HepG2 (cell line): ENCODE measurements around the gene PPA2. TPM values are rescaled to one million over a fixed set of nuclear protein-coding genes. Genes with fewer than 3 reads are reported as not detected.

Experiments used
- DMTF1 ChIP-seq: sonication (generic); formaldehyde crosslinking; IDR thresholded peaks from 2 replicates; pipeline ENCODE4 v1.4.0; 2020; ENCODE audit warnings: mild to moderate bottlenecking, missing genetic modification reagents
- DNMT1 ChIP-seq: sonication (generic); formaldehyde crosslinking; IDR thresholded peaks from 2 replicates; pipeline ENCODE4 v1.5.1; 2020; ENCODE audit warnings: mild to moderate bottlenecking, missing genetic modification reagents
- EHMT2 ChIP-seq: fragments of 200-600 bp; sonication (generic); IDR thresholded peaks from 2 replicates; pipeline ENCODE4 v1.7.0; 2017; ENCODE audit warnings: antibody characterized with exemption, low read depth, low read length, borderline replicate concordance
- GFI1 ChIP-seq: sonication (generic); formaldehyde crosslinking; IDR thresholded peaks from 2 replicates; pipeline ENCODE4 v1.5.0; 2020; ENCODE audit warnings: missing genetic modification reagents, mild to moderate bottlenecking, borderline replicate concordance
- GLMP ChIP-seq: sonication (generic); formaldehyde crosslinking; IDR thresholded peaks from 2 replicates; pipeline ENCODE4 v1.9.0; 2021; ENCODE audit warnings: missing genetic modification reagents, mild to moderate bottlenecking, borderline replicate concordance
- PHB2 ChIP-seq: fragments of 450-650 bp; IDR thresholded peaks from 2 replicates; pipeline ENCODE4 v1.6.1; 2018; ENCODE audit not compliant: partially characterized antibody
- STAT5B ChIP-seq: sonication (generic); formaldehyde crosslinking; IDR thresholded peaks from 2 replicates; pipeline ENCODE4 v1.4.0; 2020; ENCODE audit warnings: missing genetic modification reagents
- ZFYVE20 ChIP-seq: sonication (generic); formaldehyde crosslinking; IDR thresholded peaks from 2 replicates; pipeline ENCODE4 v1.8.0; 2023; ENCODE audit warnings: low read depth, mild to moderate bottlenecking, moderate library complexity, missing genetic modification reagents, borderline replicate concordance
- ZMAT5 ChIP-seq: sonication (generic); formaldehyde crosslinking; IDR thresholded peaks from 2 replicates; pipeline ENCODE4 v1.5.0; 2020; ENCODE audit warnings: mild to moderate bottlenecking, low read depth, missing genetic modification reagents, borderline replicate concordance
- ZNF282 ChIP-seq: fragments of 450-650 bp; IDR thresholded peaks from 2 replicates; pipeline ENCODE4 v1.6.1; 2018; ENCODE audit not compliant: partially characterized antibody
- ZNF3 ChIP-seq: IDR thresholded peaks from 2 replicates; pipeline ENCODE4 v1.7.0; 2017; ENCODE audit warnings: inconsistent platforms
- ZNF737 ChIP-seq: sonication (generic); formaldehyde crosslinking; IDR thresholded peaks from 2 replicates; pipeline ENCODE4 v1.5.0; 2020; ENCODE audit warnings: missing genetic modification reagents, mild to moderate bottlenecking, borderline replicate concordance
- ZNF788 ChIP-seq: sonication (generic); formaldehyde crosslinking; IDR thresholded peaks from 2 replicates; pipeline ENCODE4 v1.5.0; 2020; ENCODE audit warnings: mild to moderate bottlenecking, missing genetic modification reagents, borderline replicate concordance
- polyA plus RNA-seq, 8 experiments: library from polyadenylated mRNA; depleted of rRNA in 3 of 8; stranded (reverse) in 7 of 8; unstranded in 1 of 8; fragments of >200 nt; fragmentation: Illumina TruSeq in 4 of 8; extraction: Trizol in 4 of 8; gene quantifications; 2 replicates each; pipeline versions ENCODE4 v1.2.1 to v1.2.3, GENCODE V29; 2011 to 2016; ENCODE audit warnings: low read depth in 4 of 8, missing spikeins in 1 of 8, mixed read lengths in 1 of 8; ENCODE audit not compliant: insufficient read depth in 1 of 8
- total RNA-seq, 5 experiments: library from RNA; depleted of rRNA; stranded (reverse); fragments of >200 nt; fragmentation: Illumina TruSeq; extraction: Trizol; gene quantifications; 2 replicates each; pipeline ENCODE4 v1.2.3, GENCODE V29; 2016; ENCODE audit warnings: low read depth in 1 of 5
- TF ChIP-seq, protein P1 (sequence below): sonication (generic); formaldehyde crosslinking; IDR thresholded peaks from 2 replicates; pipeline ENCODE4 v1.5.0; 2020; ENCODE audit warnings: mild to moderate bottlenecking, missing genetic modification reagents, borderline replicate concordance
- TF ChIP-seq, protein P2 (sequence below): sonication (generic); formaldehyde crosslinking; IDR thresholded peaks from 2 replicates; pipeline ENCODE4 v1.9.0; 2021; ENCODE audit warnings: missing genetic modification reagents, borderline replicate concordance
- TF ChIP-seq, protein P3 (sequence below): sonication (generic); formaldehyde crosslinking; IDR thresholded peaks from 2 replicates; pipeline ENCODE4 v1.8.1; 2023; ENCODE audit warnings: mild to moderate bottlenecking, missing genetic modification reagents

The PPA2 gene
- total and polyA plus RNA-seq, 2 of the 13 experiments (the other 11 are each of a cell fraction or from before 2014, with no cell fraction given) = 44.2 to 70.6 TPM

DNA sequence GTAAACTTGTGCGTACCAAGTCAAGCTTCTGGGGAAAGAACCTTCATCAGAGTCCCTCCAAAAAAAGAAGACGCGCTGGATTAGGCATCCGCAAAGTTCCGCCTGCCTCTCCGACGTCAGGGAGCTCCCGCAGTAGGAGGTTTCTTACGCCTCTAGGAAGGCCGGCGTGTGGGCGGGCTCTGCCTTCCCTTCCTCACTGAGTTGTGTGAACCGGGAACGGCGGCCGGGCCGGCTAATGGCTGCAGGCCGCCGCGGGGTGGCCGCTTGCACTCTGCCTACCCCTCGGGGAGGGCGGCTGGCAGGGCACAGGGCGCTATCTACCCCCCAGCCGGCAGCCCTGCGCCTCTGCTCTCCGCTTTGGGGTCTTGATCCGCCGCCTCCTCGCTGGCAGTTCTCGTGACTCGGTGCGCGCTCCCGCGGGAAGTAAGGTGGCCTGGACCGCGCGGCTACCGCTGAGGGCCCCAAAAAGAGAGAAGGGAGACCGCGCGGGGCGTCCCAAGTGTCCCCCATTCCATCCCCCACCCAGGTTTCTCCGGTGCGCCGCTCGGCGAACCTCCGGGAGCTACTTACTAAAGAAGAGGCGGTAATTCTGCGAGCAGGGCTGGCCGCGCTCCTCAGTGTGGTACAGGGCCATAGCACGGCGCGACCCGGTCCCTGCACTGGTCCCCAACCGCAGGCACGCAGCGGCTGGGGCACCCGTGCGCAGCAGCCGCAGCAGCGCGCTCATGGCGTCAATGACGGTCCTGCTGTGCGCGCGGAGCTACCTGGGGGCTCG, at the start of gene PPA2 (continued):
- TF ChIP-seq, protein P1, sequence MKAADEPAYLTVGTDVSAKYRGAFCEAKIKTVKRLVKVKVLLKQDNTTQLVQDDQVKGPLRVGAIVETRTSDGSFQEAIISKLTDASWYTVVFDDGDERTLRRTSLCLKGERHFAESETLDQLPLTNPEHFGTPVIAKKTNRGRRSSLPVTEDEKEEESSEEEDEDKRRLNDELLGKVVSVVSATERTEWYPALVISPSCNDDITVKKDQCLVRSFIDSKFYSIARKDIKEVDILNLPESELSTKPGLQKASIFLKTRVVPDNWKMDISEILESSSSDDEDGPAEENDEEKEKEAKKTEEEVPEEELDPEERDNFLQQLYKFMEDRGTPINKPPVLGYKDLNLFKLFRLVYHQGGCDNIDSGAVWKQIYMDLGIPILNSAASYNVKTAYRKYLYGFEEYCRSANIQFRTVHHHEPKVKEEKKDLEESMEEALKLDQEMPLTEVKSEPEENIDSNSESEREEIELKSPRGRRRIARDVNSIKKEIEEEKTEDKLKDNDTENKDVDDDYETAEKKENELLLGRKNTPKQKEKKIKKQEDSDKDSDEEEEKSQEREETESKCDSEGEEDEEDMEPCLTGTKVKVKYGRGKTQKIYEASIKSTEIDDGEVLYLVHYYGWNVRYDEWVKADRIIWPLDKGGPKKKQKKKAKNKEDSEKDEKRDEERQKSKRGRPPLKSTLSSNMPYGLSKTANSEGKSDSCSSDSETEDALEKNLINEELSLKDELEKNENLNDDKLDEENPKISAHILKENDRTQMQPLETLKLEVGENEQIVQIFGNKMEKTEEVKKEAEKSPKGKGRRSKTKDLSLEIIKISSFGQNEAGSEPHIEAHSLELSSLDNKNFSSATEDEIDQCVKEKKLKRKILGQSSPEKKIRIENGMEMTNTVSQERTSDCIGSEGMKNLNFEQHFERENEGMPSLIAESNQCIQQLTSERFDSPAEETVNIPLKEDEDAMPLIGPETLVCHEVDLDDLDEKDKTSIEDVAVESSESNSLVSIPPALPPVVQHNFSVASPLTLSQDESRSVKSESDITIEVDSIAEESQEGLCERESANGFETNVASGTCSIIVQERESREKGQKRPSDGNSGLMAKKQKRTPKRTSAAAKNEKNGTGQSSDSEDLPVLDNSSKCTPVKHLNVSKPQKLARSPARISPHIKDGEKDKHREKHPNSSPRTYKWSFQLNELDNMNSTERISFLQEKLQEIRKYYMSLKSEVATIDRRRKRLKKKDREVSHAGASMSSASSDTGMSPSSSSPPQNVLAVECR = peak; percentile 83
- TF ChIP-seq PHB2 (no peak), ZNF788 (CRISPR knock-in tag) (no peak; the same call in 1 of the 2 replicates), GLMP (CRISPR knock-in tag) (no peak), ZNF282 (no peak), ZNF3 (CRISPR knock-in tag) (no peak), EHMT2 (no peak), ZNF737 (no peak), STAT5B (CRISPR knock-in tag) (no peak), DNMT1 (CRISPR knock-in tag) (no peak), ZFYVE20 (CRISPR knock-in tag) (no peak), ZMAT5 (CRISPR knock-in tag) (no peak), GFI1 (CRISPR knock-in tag) (peak; percentile 41; the same call in 1 of the 2 replicates), DMTF1 (CRISPR knock-in tag) (no peak)
- TF ChIP-seq, protein P2, sequence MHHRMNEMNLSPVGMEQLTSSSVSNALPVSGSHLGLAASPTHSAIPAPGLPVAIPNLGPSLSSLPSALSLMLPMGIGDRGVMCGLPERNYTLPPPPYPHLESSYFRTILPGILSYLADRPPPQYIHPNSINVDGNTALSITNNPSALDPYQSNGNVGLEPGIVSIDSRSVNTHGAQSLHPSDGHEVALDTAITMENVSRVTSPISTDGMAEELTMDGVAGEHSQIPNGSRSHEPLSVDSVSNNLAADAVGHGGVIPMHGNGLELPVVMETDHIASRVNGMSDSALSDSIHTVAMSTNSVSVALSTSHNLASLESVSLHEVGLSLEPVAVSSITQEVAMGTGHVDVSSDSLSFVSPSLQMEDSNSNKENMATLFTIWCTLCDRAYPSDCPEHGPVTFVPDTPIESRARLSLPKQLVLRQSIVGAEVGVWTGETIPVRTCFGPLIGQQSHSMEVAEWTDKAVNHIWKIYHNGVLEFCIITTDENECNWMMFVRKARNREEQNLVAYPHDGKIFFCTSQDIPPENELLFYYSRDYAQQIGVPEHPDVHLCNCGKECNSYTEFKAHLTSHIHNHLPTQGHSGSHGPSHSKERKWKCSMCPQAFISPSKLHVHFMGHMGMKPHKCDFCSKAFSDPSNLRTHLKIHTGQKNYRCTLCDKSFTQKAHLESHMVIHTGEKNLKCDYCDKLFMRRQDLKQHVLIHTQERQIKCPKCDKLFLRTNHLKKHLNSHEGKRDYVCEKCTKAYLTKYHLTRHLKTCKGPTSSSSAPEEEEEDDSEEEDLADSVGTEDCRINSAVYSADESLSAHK (CRISPR knock-in tag) = no peak
- TF ChIP-seq, protein P3, sequence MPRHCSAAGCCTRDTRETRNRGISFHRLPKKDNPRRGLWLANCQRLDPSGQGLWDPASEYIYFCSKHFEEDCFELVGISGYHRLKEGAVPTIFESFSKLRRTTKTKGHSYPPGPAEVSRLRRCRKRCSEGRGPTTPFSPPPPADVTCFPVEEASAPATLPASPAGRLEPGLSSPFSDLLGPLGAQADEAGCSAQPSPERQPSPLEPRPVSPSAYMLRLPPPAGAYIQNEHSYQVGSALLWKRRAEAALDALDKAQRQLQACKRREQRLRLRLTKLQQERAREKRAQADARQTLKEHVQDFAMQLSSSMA (CRISPR knock-in tag) = peak; percentile 89; the same call in 1 of the 2 replicates
